WTC11 (cell line): ENCODE data around the gene ACADL. TPM values are rescaled to one million over a fixed set of nuclear protein-coding genes. Genes with fewer than 3 reads are reported as not detected.
A peak's percentile ranks its signal among the peaks of the same experiment; 100 is the strongest.

Experiments
- ATAC-seq: fragments of 200-7000 bp; cut with Tn5 transposase; 2 replicates; pipeline ENCODE4 v1.10.0; 2021; ENCODE audit warnings: mild to moderate bottlenecking, moderate library complexity
- CTCF ChIA-PET: fragments of 300-600 bp; sonication (Branson Sonifier 250); formaldehyde crosslinking; loops from one replicate; lab custom pipeline; 2021; ENCODE audit warnings: antibody characterized with exemption; lab: Charles Lee
- POLR2A ChIA-PET: fragments of 350-600 bp; sonication (Branson Sonifier 250); formaldehyde crosslinking; loops from one replicate; lab custom pipeline; 2021; ENCODE audit warnings: antibody characterized with exemption; lab: Charles Lee
- DNase-seq: peaks from one replicate; pipeline ENCODE4 v3.0.0; 2021; ENCODE audit warnings: low spot score
- H3K27ac Mint-ChIP-seq: 2 replicates; pipeline ENCODE4 v1.8.0; 2021; ENCODE audit warnings: mixed read lengths
- H3K27me3 Mint-ChIP-seq: 2 replicates; pipeline ENCODE4 v1.8.0; 2021; ENCODE audit warnings: low read depth, mild to moderate bottlenecking, moderate library complexity, mixed read lengths
- H3K36me3 Mint-ChIP-seq: 2 replicates; pipeline ENCODE4 v1.8.0; 2021; ENCODE audit warnings: mixed read lengths
- H3K4me1 Mint-ChIP-seq: 2 replicates; pipeline ENCODE4 v1.8.0; 2022; ENCODE audit warnings: mixed read lengths
- H3K4me3 Mint-ChIP-seq: 2 replicates; pipeline ENCODE4 v1.8.0; 2021; ENCODE audit warnings: mild to moderate bottlenecking, moderate library complexity, mixed read lengths
- H3K9me3 Mint-ChIP-seq: 2 replicates; pipeline ENCODE4 v1.8.0; 2021; ENCODE audit warnings: mixed read lengths
- ATF2 ChIP-seq: sonication (generic); formaldehyde crosslinking; IDR thresholded peaks from 2 replicates; pipeline ENCODE4 v1.8.1; 2022; ENCODE audit warnings: low read depth, missing genetic modification reagents, borderline replicate concordance
- ATF3 ChIP-seq: sonication (generic); formaldehyde crosslinking; conservative IDR thresholded peaks from 2 replicates; pipeline ENCODE4 v1.8.1; 2022; ENCODE audit warnings: mild to moderate bottlenecking, missing genetic modification reagents
- E2F4 ChIP-seq: sonication (generic); formaldehyde crosslinking; IDR thresholded peaks from 2 replicates; pipeline ENCODE4 v1.8.1; 2022; ENCODE audit warnings: low read depth, mild to moderate bottlenecking, moderate library complexity, missing genetic modification reagents, borderline replicate concordance
- ELF4 ChIP-seq: sonication (generic); formaldehyde crosslinking; IDR thresholded peaks from 2 replicates; pipeline ENCODE4 v1.8.1; 2022; ENCODE audit warnings: low read depth, mild to moderate bottlenecking, moderate library complexity, missing genetic modification reagents
- ERG ChIP-seq: fragments of 250-450 bp; sonication (Bioruptor Pico); IDR thresholded peaks from 2 replicates; pipeline ENCODE4 v1.8.0; 2021; ENCODE audit warnings: mild to moderate bottlenecking
- FOXK1 ChIP-seq: sonication (generic); formaldehyde crosslinking; IDR thresholded peaks from 2 replicates; pipeline ENCODE4 v1.8.0; 2022; ENCODE audit warnings: mild to moderate bottlenecking, moderate library complexity, missing genetic modification reagents
- FOXP1 ChIP-seq: sonication (generic); formaldehyde crosslinking; IDR thresholded peaks from 2 replicates; pipeline ENCODE4 v1.8.0; 2022; ENCODE audit warnings: missing genetic modification reagents, mild to moderate bottlenecking, moderate library complexity, borderline replicate concordance
- GRHL2 ChIP-seq: fragments of 250-450 bp; sonication (Bioruptor Pico); IDR thresholded peaks from 2 replicates; pipeline ENCODE4 v1.8.0; 2022; ENCODE audit warnings: mild to moderate bottlenecking, moderate library complexity; ENCODE audit not compliant: insufficient replicate concordance, severe bottlenecking
- JUN ChIP-seq: sonication (generic); formaldehyde crosslinking; IDR thresholded peaks from 2 replicates; pipeline ENCODE4 v1.8.0; 2023; ENCODE audit warnings: mild to moderate bottlenecking, missing genetic modification reagents
- KAT7 ChIP-seq: sonication (generic); formaldehyde crosslinking; IDR thresholded peaks from 2 replicates; pipeline ENCODE4 v1.8.1; 2023; ENCODE audit warnings: missing genetic modification reagents, mild to moderate bottlenecking, borderline replicate concordance
- MLX ChIP-seq: sonication (generic); formaldehyde crosslinking; IDR thresholded peaks from 2 replicates; pipeline ENCODE4 v1.8.1; 2023; ENCODE audit warnings: mild to moderate bottlenecking, missing genetic modification reagents, moderate library complexity
- NR2C2 ChIP-seq: sonication (generic); formaldehyde crosslinking; IDR thresholded peaks from 2 replicates; pipeline ENCODE4 v1.8.0; 2022; ENCODE audit warnings: mild to moderate bottlenecking, missing genetic modification reagents
- NR3C1 ChIP-seq: sonication (generic); formaldehyde crosslinking; conservative IDR thresholded peaks from 2 replicates; pipeline ENCODE4 v1.8.1; 2023; ENCODE audit warnings: low read depth, mild to moderate bottlenecking, missing genetic modification reagents
- OVOL2 ChIP-seq: fragments of 250-450 bp; sonication (Bioruptor Pico); IDR thresholded peaks from 2 replicates; pipeline ENCODE4 v1.9.0; 2021; ENCODE audit warnings: mild to moderate bottlenecking, borderline replicate concordance
- SMAD4 ChIP-seq: sonication (generic); formaldehyde crosslinking; IDR thresholded peaks from 2 replicates; pipeline ENCODE4 v1.8.0; 2022; ENCODE audit warnings: mild to moderate bottlenecking, missing genetic modification reagents
- SOX15 ChIP-seq: fragments of 250-450 bp; sonication (Bioruptor Pico); IDR thresholded peaks from 2 replicates; pipeline ENCODE4 v1.9.0; 2021; ENCODE audit warnings: mild to moderate bottlenecking
- TEAD4 ChIP-seq: sonication (generic); formaldehyde crosslinking; IDR thresholded peaks from 2 replicates; pipeline ENCODE4 v1.8.0; 2022; ENCODE audit warnings: mild to moderate bottlenecking, missing genetic modification reagents
- ZMAT4 ChIP-seq: fragments of 250-450 bp; sonication (Bioruptor Pico); IDR thresholded peaks from 2 replicates; pipeline ENCODE4 v1.9.0; 2021; ENCODE audit warnings: mild to moderate bottlenecking
- ZNF232 ChIP-seq: sonication (generic); formaldehyde crosslinking; IDR thresholded peaks from 2 replicates; pipeline ENCODE4 v1.8.0; 2022; ENCODE audit warnings: mild to moderate bottlenecking, missing genetic modification reagents
- ZNF416 ChIP-seq: fragments of 250-450 bp; sonication (Bioruptor Pico); IDR thresholded peaks from 2 replicates; pipeline ENCODE4 v1.9.0; 2021; ENCODE audit warnings: mild to moderate bottlenecking, inconsistent platforms
- ZNF425 ChIP-seq: fragments of 250-450 bp; sonication (Bioruptor Pico); conservative IDR thresholded peaks from 2 replicates; pipeline ENCODE4 v1.9.0; 2021; ENCODE audit warnings: mild to moderate bottlenecking
- ZNF671 ChIP-seq: fragments of 250-450 bp; sonication (Bioruptor Pico); IDR thresholded peaks from 2 replicates; pipeline ENCODE4 v1.8.0; 2021; ENCODE audit warnings: mild to moderate bottlenecking
- ZSCAN18 ChIP-seq: fragments of 250-450 bp; sonication (Bioruptor Pico); IDR thresholded peaks from 2 replicates; pipeline ENCODE4 v2.1.2; 2022; ENCODE audit warnings: mild to moderate bottlenecking, moderate library complexity
- total RNA-seq: library from RNA; stranded (reverse); gene quantifications from 3 replicates; pipeline ENCODE4 v1.2.3, GENCODE V29; 2021

ACADL gene
- total RNA-seq, 1 experiment from 2014 or later, result 0.42 TPM

- Mint-ChIP-seq H3K27ac (no peak overlapping the region), H3K27me3 (peaks cover 50% of the 10 kb centered on the region), H3K36me3 (no peaks in the 10 kb centered on the region), H3K4me1 (peaks cover 23% of the 10 kb centered on the region), H3K4me3 (peak overlapping the region; percentile 78), H3K9me3 (no peaks in the 10 kb centered on the region)
- no peak for ATAC-seq
- POLR2A ChIA-PET, result no interaction called here
- no peak for DNase-seq
- CTCF ChIA-PET, result no interaction called here
- no peak for TF ChIP-seq ATF3 (CRISPR knock-in tag)
- TF ChIP-seq NR3C1, result no peak
- no peak for TF ChIP-seq ATF2 (CRISPR knock-in tag)
- no peak for TF ChIP-seq JUN (CRISPR knock-in tag)
- TF ChIP-seq SMAD4 (CRISPR knock-in tag), result no peak
- no peak for TF ChIP-seq SOX15 (CRISPR knock-in tag)
- no peak for TF ChIP-seq ZNF416 (CRISPR knock-in tag)
- no peak for TF ChIP-seq ZSCAN18 (CRISPR knock-in tag)
- TF ChIP-seq NR2C2, result no peak
- TF ChIP-seq, all 79 proteins: peak for 0
Observed at GRCh38 chr2:210226223-210226622, 976 bp upstream of the ACADL start.

- peaks cover 13% of the 10 kb centered on the region for H3K4me1 Mint-ChIP-seq
- no peaks in the 10 kb centered on the region for H3K36me3 Mint-ChIP-seq
- no peaks in the 10 kb centered on the region for H3K9me3 Mint-ChIP-seq
- DNase-seq (peak; percentile 40), ATAC-seq (peak; percentile 70)
- POLR2A ChIA-PET, result interaction anchor here (0.7 to 1.1 kb wide), 3 partner anchors 52 to 94 kb away, joined by 3 to 8 read pairs (median 5); no protein-coding TSS in a partner anchor
- CTCF ChIA-PET, result interaction anchor here (1.8 kb wide), 1 partner anchor 26 kb away, joined by 5 read pairs; no protein-coding TSS in a partner anchor
- H3K27ac Mint-ChIP-seq, result no peak overlapping the region
- H3K4me3 Mint-ChIP-seq, result peak overlapping the region; percentile 78
- peaks cover 50% of the 10 kb centered on the region for H3K27me3 Mint-ChIP-seq
- peak; percentile 12; the same call in 1 of the 2 replicates for TF ChIP-seq ELF4 (CRISPR knock-in tag)
- TF ChIP-seq MLX (CRISPR knock-in tag), result no peak
- no peak for TF ChIP-seq E2F4
Observed at GRCh38 chr2:210224591-210224940, 681 bp downstream of the ACADL start.

GRCh38 chr2:210215120-210215519 lies 10.1 kb downstream of the ACADL start:
- DNase-seq (no peak), ATAC-seq (peak; percentile 69)
- Mint-ChIP-seq H3K27me3 (no peaks in the 10 kb centered on the region), H3K4me3 (no peak overlapping the region), H3K9me3 (no peaks in the 10 kb centered on the region), H3K27ac (no peak overlapping the region), H3K36me3 (no peaks in the 10 kb centered on the region), H3K4me1 (no peaks in the 10 kb centered on the region)
- no peak for TF ChIP-seq FOXP1 (CRISPR knock-in tag)
- TF ChIP-seq GRHL2 (CRISPR knock-in tag), result no peak
- TF ChIP-seq OVOL2 (CRISPR knock-in tag), result no peak
- TF ChIP-seq ZNF232 (CRISPR knock-in tag), result no peak
- TF ChIP-seq FOXK1 (CRISPR knock-in tag), result no peak
- no peak for TF ChIP-seq KAT7 (CRISPR knock-in tag)
- TF ChIP-seq ERG (CRISPR knock-in tag), result no peak
- no peak for TF ChIP-seq ZNF671 (CRISPR knock-in tag)
- TF ChIP-seq ZNF425 (CRISPR knock-in tag), result no peak
- TF ChIP-seq ZMAT4 (CRISPR knock-in tag), result no peak
- no peak for TF ChIP-seq TEAD4 (CRISPR knock-in tag)
- ChIA-PET CTCF (no interaction called here), POLR2A (no interaction called here)
